GM23338 (cell line): Measurements from ENCODE around the gene MTA3. TPM values are rescaled to one million over a fixed set of nuclear protein-coding genes. Genes with fewer than 3 reads are reported as not detected.
A peak's percentile ranks its signal among the peaks of the same experiment; 100 is the strongest.

Experiments used
- ATAC-seq: fragments of 200-7000 bp; cut with Tn5 transposase; 3 replicates; pipeline ENCODE4 v1.9.1; 2020
- DNase-seq: peaks from one replicate; pipeline ENCODE4 v3.0.0-alpha.2; 2015; ENCODE audit warnings: low spot score
- H2AFZ ChIP-seq: fragments of 200-600 bp; sonication (generic); 2 replicates; pipeline ENCODE4 v1.8.0; 2016; ENCODE audit warnings: antibody characterized with exemption, mild to moderate bottlenecking, moderate library complexity
- H3F3A ChIP-seq: fragments of 200-600 bp; sonication (generic); replicated peaks from 2 replicates; pipeline ENCODE4 v1.8.0; 2017; ENCODE audit warnings: antibody characterized with exemption, mixed run types, low read depth
- H3K27ac ChIP-seq: fragments of 200-600 bp; sonication (generic); 2 replicates; pipeline ENCODE4 v1.6.1; 2016; ENCODE audit warnings: low read depth
- H3K27me3 ChIP-seq: fragments of 200-600 bp; sonication (generic); 2 replicates; pipeline ENCODE4 v1.8.0; 2016; ENCODE audit warnings: mild to moderate bottlenecking, mixed run types, moderate library complexity; ENCODE audit not compliant: insufficient read depth
- H3K36me3 ChIP-seq: fragments of 200-600 bp; sonication (generic); 2 replicates; pipeline ENCODE4 v1.8.0; 2016; ENCODE audit warnings: mild to moderate bottlenecking; ENCODE audit not compliant: insufficient read depth
- H3K4me1 ChIP-seq: fragments of 200-600 bp; sonication (generic); 2 replicates; pipeline ENCODE4 v1.8.0; 2016; ENCODE audit warnings: mild to moderate bottlenecking, moderate library complexity; ENCODE audit not compliant: insufficient read depth
- H3K4me2 ChIP-seq: fragments of 200-600 bp; sonication (generic); 2 replicates; pipeline ENCODE4 v1.7.1; 2017; ENCODE audit warnings: mixed run types
- H3K4me3 ChIP-seq: fragments of 200-600 bp; sonication (generic); 2 replicates; pipeline ENCODE4 v1.6.1; 2016; ENCODE audit warnings: mixed run types
- H3K79me2 ChIP-seq: fragments of 200-600 bp; sonication (generic); replicated peaks from 2 replicates; pipeline ENCODE4 v1.8.0; 2017; ENCODE audit warnings: mild to moderate bottlenecking; ENCODE audit not compliant: insufficient read depth
- H3K9me2 ChIP-seq: fragments of 200-600 bp; sonication (generic); 2 replicates; pipeline ENCODE4 v1.8.0; 2017; ENCODE audit not compliant: insufficient read depth
- H4K20me1 ChIP-seq: fragments of 200-600 bp; sonication (generic); replicated peaks from 2 replicates; pipeline ENCODE4 v1.8.0; 2017; ENCODE audit warnings: mild to moderate bottlenecking; ENCODE audit not compliant: insufficient read depth
- H3K27ac Mint-ChIP-seq: 2 replicates; pipeline ENCODE4 v1.8.0; 2020; ENCODE audit warnings: inconsistent platforms, mild to moderate bottlenecking, moderate library complexity, mixed read lengths
- H3K27me3 Mint-ChIP-seq: 3 replicates; pipeline ENCODE4 v1.8.0; 2022; ENCODE audit warnings: low read depth, mild to moderate bottlenecking, moderate library complexity, mixed read lengths, inconsistent platforms; ENCODE audit not compliant: insufficient read depth, poor library complexity
- H3K36me3 Mint-ChIP-seq: 3 replicates; pipeline ENCODE4 v1.8.0; 2021; ENCODE audit warnings: low read depth, mild to moderate bottlenecking, inconsistent platforms, moderate library complexity, mixed read lengths
- H3K4me1 Mint-ChIP-seq: 3 replicates; pipeline ENCODE4 v1.8.0; 2020; ENCODE audit warnings: mild to moderate bottlenecking, inconsistent platforms, mixed read lengths
- H3K4me3 Mint-ChIP-seq: 3 replicates; pipeline ENCODE4 v1.8.0; 2021; ENCODE audit warnings: moderate library complexity, mild to moderate bottlenecking, inconsistent platforms, mixed read lengths
- H3K9me3 Mint-ChIP-seq: 3 replicates; pipeline ENCODE4 v1.8.0; 2020; ENCODE audit warnings: moderate library complexity, mild to moderate bottlenecking, inconsistent platforms, mixed read lengths
- CREB1 ChIP-seq: fragments of 250-450 bp; sonication (Bioruptor Pico); IDR thresholded peaks from 2 replicates; pipeline ENCODE4 v1.5.0; 2020; ENCODE audit warnings: low read depth, mild to moderate bottlenecking, moderate library complexity
- CTCF ChIP-seq, 2 experiments: fragments of 200-600 bp in 1 of 2; sonication (generic) in 1 of 2; conservative IDR thresholded peaks; 2 replicates each; pipeline versions ENCODE4 v1.5.1 to v1.6.1; 2016 to 2017; ENCODE audit warnings: antibody characterized with exemption in 2 of 2, low read depth in 2 of 2, mild to moderate bottlenecking in 2 of 2, moderate library complexity in 1 of 2
- ETS1 ChIP-seq: IDR thresholded peaks from 2 replicates; pipeline ENCODE4 v1.6.1; 2016; ENCODE audit warnings: antibody characterized with exemption
- EZH2 ChIP-seq: fragments of 200-600 bp; sonication (generic); IDR thresholded peaks from one replicate; pipeline ENCODE4 v1.8.0; 2017; ENCODE audit warnings: antibody characterized with exemption, mild to moderate bottlenecking, low read depth; ENCODE audit not compliant: unreplicated experiment
- EZH2phosphoT487 ChIP-seq: fragments of 200-600 bp; sonication (generic); IDR thresholded peaks from one replicate; pipeline ENCODE4 v1.8.1; 2018; ENCODE audit warnings: antibody characterized with exemption; ENCODE audit not compliant: unreplicated experiment
- JUNB ChIP-seq: IDR thresholded peaks from one replicate; pipeline ENCODE4 v1.6.1; 2016; ENCODE audit warnings: antibody characterized with exemption; ENCODE audit not compliant: unreplicated experiment
- STAT1 ChIP-seq: IDR thresholded peaks from one replicate; pipeline ENCODE4 v1.6.1; 2016; ENCODE audit warnings: antibody characterized with exemption; ENCODE audit not compliant: unreplicated experiment
- ZNF114 ChIP-seq: fragments of 250-450 bp; sonication (Bioruptor Pico); IDR thresholded peaks from 2 replicates; pipeline ENCODE4 v1.5.0; 2020; ENCODE audit warnings: mild to moderate bottlenecking, moderate library complexity
- ZNF331 ChIP-seq: fragments of 250-450 bp; sonication (Bioruptor Pico); IDR thresholded peaks from 2 replicates; pipeline ENCODE4 v1.5.0; 2020; ENCODE audit warnings: low read depth, mild to moderate bottlenecking, moderate library complexity
- polyA plus RNA-seq: library from polyadenylated mRNA; unstranded; fragments of >200 nt; fragmentation: Nextera tagmentation; extraction: Ambion mirVana; gene quantifications from 2 replicates; pipeline ENCODE4 v1.2.1, GENCODE V29; 2016
- total RNA-seq: library from RNA; depleted of rRNA; stranded (reverse); fragments of >200 nt; shearing (Covaris generic); gene quantifications from 2 replicates; pipeline ENCODE4 v1.2.3, GENCODE V29; 2014
- TF ChIP-seq, protein P1 (sequence below): fragments of 250-450 bp; sonication (Bioruptor Pico); IDR thresholded peaks from 2 replicates; pipeline ENCODE4 v1.5.0; 2020; ENCODE audit warnings: mild to moderate bottlenecking, moderate library complexity
- TF ChIP-seq, protein P2 (sequence below): IDR thresholded peaks from one replicate; pipeline ENCODE4 v1.6.1; 2018; ENCODE audit warnings: antibody characterized with exemption; ENCODE audit not compliant: unreplicated experiment

MTA3 gene
- total and polyA plus RNA-seq, 2 experiments from 2014 or later, result 162 to 208 TPM

DNA sequence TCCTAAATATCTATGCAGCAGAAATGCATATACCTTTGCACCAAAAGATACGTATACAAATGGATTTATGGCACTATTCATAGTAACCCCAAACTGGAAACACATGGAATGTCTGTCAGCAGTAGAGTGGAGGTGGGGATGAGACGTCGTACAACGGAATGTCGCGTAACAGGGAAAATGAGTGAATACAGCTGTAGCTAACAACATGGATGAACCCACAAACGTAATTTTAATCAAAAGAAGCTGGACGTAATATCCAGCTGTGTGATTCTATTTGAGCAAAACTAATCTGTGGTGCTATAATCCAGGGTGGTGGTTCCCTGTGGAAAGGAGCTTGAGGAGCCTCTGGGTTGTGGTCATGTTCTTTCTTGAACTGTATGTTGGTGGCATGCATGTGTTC is 89.9 kb downstream of the MTA3 start (continued):
- TF ChIP-seq, protein P1, sequence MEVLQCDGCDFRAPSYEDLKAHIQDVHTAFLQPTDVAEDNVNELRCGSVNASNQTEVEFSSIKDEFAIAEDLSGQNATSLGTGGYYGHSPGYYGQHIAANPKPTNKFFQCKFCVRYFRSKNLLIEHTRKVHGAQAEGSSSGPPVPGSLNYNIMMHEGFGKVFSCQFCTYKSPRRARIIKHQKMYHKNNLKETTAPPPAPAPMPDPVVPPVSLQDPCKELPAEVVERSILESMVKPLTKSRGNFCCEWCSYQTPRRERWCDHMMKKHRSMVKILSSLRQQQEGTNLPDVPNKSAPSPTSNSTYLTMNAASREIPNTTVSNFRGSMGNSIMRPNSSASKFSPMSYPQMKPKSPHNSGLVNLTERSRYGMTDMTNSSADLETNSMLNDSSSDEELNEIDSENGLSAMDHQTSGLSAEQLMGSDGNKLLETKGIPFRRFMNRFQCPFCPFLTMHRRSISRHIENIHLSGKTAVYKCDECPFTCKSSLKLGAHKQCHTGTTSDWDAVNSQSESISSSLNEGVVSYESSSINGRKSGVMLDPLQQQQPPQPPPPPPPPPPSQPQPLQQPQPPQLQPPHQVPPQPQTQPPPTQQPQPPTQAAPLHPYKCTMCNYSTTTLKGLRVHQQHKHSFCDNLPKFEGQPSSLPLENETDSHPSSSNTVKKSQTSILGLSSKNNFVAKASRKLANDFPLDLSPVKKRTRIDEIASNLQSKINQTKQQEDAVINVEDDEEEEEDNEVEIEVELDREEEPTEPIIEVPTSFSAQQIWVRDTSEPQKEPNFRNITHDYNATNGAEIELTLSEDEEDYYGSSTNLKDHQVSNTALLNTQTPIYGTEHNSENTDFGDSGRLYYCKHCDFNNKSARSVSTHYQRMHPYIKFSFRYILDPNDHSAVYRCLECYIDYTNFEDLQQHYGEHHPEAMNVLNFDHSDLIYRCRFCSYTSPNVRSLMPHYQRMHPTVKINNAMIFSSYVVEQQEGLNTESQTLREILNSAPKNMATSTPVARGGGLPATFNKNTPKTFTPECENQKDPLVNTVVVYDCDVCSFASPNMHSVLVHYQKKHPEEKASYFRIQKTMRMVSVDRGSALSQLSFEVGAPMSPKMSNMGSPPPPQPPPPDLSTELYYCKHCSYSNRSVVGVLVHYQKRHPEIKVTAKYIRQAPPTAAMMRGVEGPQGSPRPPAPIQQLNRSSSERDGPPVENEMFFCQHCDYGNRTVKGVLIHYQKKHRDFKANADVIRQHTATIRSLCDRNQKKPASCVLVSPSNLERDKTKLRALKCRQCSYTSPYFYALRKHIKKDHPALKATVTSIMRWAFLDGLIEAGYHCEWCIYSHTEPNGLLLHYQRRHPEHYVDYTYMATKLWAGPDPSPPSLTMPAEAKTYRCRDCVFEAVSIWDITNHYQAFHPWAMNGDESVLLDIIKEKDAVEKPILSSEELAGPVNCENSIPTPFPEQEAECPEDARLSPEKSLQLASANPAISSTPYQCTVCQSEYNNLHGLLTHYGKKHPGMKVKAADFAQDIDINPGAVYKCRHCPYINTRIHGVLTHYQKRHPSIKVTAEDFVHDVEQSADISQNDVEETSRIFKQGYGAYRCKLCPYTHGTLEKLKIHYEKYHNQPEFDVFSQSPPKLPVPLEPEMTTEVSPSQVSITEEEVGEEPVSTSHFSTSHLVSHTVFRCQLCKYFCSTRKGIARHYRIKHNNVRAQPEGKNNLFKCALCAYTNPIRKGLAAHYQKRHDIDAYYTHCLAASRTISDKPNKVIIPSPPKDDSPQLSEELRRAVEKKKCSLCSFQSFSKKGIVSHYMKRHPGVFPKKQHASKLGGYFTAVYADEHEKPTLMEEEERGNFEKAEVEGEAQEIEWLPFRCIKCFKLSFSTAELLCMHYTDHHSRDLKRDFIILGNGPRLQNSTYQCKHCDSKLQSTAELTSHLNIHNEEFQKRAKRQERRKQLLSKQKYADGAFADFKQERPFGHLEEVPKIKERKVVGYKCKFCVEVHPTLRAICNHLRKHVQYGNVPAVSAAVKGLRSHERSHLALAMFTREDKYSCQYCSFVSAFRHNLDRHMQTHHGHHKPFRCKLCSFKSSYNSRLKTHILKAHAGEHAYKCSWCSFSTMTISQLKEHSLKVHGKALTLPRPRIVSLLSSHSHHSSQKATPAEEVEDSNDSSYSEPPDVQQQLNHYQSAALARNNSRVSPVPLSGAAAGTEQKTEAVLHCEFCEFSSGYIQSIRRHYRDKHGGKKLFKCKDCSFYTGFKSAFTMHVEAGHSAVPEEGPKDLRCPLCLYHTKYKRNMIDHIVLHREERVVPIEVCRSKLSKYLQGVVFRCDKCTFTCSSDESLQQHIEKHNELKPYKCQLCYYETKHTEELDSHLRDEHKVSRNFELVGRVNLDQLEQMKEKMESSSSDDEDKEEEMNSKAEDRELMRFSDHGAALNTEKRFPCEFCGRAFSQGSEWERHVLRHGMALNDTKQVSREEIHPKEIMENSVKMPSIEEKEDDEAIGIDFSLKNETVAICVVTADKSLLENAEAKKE, result no peak
- no peak for TF ChIP-seq CREB1
- TF ChIP-seq EZH2phosphoT487, result no peak

GRCh38 chr2:42659609-42660008 is 91.2 kb downstream of the MTA3 start:
- H3K27ac ChIP-seq, result peak overlapping the region; percentile 28
- TF ChIP-seq EZH2 (no peak), CTCF (conservative IDR thresholded peaks at IDR 0.05; ENCODE audit: low read depth in 2 of 2) (no peak), EZH2phosphoT487 (no peak), ZNF114 (CRISPR knock-in tag) (no peak), STAT1 (no peak), CREB1 (no peak), ETS1 (no peak), JUNB (no peak), ZNF331 (CRISPR knock-in tag) (no peak)
- TF ChIP-seq, protein P2, sequence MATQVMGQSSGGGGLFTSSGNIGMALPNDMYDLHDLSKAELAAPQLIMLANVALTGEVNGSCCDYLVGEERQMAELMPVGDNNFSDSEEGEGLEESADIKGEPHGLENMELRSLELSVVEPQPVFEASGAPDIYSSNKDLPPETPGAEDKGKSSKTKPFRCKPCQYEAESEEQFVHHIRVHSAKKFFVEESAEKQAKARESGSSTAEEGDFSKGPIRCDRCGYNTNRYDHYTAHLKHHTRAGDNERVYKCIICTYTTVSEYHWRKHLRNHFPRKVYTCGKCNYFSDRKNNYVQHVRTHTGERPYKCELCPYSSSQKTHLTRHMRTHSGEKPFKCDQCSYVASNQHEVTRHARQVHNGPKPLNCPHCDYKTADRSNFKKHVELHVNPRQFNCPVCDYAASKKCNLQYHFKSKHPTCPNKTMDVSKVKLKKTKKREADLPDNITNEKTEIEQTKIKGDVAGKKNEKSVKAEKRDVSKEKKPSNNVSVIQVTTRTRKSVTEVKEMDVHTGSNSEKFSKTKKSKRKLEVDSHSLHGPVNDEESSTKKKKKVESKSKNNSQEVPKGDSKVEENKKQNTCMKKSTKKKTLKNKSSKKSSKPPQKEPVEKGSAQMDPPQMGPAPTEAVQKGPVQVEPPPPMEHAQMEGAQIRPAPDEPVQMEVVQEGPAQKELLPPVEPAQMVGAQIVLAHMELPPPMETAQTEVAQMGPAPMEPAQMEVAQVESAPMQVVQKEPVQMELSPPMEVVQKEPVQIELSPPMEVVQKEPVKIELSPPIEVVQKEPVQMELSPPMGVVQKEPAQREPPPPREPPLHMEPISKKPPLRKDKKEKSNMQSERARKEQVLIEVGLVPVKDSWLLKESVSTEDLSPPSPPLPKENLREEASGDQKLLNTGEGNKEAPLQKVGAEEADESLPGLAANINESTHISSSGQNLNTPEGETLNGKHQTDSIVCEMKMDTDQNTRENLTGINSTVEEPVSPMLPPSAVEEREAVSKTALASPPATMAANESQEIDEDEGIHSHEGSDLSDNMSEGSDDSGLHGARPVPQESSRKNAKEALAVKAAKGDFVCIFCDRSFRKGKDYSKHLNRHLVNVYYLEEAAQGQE, result no peak

More at GRCh38 chr2:42659609-42660008, 91.2 kb downstream of the MTA3 start:
- H3K9me3 Mint-ChIP-seq, result no peaks in the 10 kb centered on the region
- DNase-seq (peak; percentile 44), ATAC-seq (peak; percentile 67)
- Histone ChIP-seq H3K4me3 (no peak overlapping the region), H3F3A (peaks cover 8% of the 10 kb centered on the region; the same call in 1 of the 2 replicates), H3K4me1 (peaks cover 31% of the 10 kb centered on the region), H2AFZ (no peak overlapping the region), H3K9me2 (no peaks in the 10 kb centered on the region), H4K20me1 (peaks cover 11% of the 10 kb centered on the region), H3K79me2 (peaks cover 69% of the 10 kb centered on the region), H3K36me3 (peaks cover 6% of the 10 kb centered on the region; the same call in 1 of the 2 replicates), H3K4me2 (peak overlapping the region; percentile 14), H3K27me3 (no peaks in the 10 kb centered on the region)
- peaks cover 5% of the 10 kb centered on the region for H3K27me3 Mint-ChIP-seq
- peak overlapping the region; percentile 82 for H3K27ac Mint-ChIP-seq
- H3K4me3 Mint-ChIP-seq, result no peak overlapping the region; the same call in 2 of the 3 replicates
- peaks cover 42% of the 10 kb centered on the region for H3K36me3 Mint-ChIP-seq
- H3K4me1 Mint-ChIP-seq, result peaks cover 43% of the 10 kb centered on the region
